GM21825 (cell line): Measurements from ENCODE around the gene BRAT1.
"Not testable (repeated sequence)": the region's sequence is repeated elsewhere in the genome, so short reads cannot be mapped to it uniquely, and the experiment has no call there.

Source experiments
- ATAC-seq: cut with Tn5 transposase; IDR thresholded peaks from one replicate; pipeline ENCODE4 v1.9.1; 2021; ENCODE audit warnings: mild to moderate bottlenecking, moderate library complexity; ENCODE audit not compliant: unreplicated experiment

BRAT1 gene

DNA sequence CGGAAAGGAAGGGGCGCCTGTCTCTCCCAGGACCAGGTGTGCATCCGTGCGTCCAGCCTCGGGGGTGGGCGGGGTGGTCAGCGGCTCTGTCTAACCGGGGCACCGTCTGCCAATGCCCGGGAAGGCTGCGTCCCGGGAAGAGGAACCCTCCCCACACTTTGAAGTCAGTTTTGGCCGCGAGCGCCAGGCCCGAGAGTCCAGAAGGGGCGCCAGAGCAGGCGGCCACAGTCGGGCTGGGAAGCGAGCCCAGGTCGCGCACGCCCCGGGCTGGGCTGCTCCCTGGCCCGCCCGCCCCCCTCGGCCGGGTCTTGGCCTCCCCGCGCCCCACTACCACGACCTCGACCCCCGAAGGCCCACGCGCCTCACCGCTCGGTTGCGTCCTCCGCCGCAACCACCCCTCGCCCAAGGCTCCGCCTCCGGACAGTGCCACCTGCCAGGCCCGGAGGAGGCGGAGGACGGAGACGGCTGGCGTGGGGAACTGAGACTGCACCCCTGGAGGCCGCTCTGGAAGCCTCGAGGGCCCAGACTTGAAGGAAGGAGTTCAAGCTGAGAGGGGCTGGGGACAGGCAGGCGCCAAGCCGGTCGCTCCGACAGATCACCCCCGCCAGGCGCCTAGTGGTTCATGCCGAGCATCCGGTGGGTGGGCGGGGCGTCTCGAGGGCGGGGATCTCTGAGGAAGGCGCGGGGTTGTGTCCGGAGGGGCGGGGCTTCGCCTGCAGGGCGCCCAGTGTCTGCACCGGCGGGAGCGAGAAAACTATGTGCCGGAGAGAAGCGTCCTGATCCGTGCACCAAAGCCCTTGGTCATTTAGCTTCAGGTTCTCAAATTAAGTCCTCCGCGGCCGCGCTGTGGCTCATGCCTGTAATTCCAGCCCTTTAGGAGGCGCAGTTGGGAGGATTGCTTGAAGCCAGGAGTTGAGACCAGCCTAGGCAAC is at the start of gene BRAT1:
Gene BRAT1 (minus strand): TSS at position 404 of the 932 bp plus-strand sequence. CDS start 1,093 bp downstream, outside the sequence.
- peak; percentile 64 for ATAC-seq

DNA sequence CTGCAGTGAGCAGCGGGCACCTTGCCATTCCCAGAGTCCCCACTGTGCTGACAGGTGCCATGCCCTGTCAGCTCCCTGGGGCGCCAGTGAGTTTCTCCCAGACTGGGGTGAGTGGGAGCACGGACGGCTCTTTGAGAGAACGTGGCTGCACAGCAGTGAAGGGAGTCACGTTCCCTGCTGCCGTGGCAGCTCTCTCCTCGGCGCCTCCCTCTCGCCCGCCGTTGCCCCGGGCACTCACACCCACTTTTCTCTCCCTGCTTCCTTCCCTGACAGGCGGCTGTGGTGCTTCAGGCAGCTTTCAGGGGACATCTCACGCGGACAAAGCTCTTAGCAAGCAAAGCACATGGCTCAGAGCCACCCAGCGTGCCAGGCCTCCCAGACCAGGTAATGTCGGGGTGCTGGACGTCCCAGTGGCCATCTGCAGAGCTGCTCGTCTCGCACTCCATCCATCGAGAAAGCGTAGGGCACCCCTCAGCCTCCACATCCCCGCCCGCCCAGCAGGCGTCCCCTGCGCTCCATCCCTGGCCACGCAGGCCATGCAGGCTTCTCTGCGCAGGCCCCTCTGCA is 49.4 kb upstream of the BRAT1 start:
- ATAC-seq, result no peak

DNA sequence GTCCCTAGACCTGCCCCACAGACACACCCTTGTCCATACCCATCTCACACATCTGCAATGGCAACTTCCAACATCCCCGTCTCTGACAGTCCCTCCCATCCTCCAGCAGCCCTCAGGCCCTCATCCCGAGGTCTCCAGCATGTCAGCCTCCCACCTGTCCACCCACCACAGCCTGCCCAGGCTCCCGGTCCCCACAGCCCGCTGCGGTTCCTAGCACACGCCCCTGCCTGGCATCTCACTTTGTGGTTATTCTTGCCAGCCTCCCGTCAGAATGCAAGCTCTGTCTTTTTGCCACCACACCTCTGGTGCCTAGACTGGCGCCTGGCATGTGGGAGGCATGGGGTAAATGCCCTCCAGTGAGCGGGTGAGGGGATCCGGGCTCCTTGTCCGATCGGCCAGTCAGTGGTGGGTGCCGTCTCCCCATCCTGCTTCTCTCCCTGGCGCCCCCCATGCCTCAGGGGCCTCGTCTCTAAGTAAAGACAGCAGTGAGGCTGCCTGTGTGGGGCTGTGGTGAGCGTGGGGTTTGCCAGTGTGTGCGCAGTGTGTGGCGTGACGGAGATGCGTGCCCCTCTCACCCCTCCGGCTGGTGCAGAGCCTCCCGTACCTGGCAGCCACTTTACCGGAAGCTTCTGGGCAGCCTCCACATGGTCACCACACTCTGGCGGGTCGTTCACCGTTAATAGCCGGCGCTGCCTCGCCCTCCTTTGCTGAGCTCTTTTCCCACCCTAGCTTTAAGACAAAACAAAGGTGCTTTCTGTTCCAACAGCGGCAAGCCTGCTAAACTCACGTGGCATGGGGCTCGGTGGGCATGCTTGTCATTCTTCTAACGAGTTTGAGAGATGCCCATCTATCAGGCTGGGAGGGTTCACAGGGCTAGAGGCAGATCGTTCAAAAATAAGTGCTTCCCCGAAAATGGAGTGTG is 48.0 kb upstream of the BRAT1 start:
- no peak for ATAC-seq

DNA sequence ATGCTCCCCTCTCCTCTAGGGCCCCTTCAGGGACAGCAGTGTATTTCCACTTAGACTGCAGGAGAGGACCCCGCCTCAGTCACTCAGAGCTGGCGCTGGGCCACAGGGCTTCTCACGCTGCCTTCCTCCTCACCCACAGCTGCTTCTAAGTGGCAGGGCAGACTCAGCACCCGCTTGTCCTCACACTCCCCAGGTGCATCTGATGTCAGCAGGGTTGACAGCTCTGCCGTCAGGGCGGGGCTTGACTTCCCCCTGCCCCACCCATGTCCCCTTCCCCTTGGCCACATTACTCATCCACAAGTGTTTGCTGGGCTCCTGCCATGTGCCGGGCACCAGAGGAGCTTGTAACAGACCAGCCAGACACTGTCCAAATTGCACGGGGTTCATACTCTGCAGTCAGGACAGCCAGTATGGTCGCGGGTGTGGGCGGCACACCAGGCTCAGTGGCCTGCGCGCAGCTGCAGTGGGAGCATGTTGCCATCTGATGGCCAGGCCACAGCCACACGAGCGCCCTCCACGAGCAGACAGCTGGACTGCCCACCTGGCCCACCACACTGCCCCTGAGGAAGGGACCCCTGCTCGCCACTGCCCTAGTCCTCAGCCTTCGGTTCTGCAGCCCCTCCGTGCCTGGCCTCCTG is 47.2 kb upstream of the BRAT1 start:
- no peak for ATAC-seq

DNA sequence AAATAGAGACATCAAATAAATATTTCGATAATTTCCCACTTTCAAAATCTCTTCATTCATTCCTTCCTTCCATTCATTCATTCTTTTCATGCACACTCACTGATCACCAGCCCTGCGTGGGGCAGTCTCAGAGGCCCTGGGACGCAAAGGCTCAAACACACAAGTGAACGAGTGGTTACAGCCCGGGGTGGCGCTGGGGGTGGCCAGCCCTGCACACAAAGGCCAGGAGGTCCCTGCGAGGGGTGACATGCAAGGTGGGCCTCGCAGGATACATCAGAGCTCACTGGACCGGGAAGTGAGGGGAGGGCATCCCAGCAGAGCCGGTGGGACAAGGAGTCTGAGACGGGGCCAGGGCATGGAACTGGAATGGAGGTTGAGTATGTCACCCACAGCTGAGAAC is 46.6 kb upstream of the BRAT1 start:
- ATAC-seq, result no peak

DNA sequence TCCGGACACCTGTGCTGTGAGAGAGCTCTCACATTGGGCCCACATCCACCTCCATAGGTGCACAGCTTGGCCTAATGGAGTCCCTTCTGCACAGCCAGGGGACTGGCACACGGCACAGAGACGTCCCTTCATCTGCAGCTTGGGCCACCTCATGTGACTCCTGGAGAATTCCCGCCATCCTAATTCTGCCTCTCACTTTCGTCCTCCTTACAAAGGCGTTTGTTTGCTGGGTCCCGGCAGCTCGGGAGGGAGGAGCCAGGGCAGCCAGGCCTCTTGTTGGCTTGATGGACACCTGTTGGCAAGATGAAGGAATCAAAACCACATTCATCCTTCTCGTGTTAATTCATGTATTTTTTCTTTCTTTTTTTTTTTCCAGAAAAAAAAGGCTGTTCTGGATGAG is 45.7 kb upstream of the BRAT1 start:
- ATAC-seq, result no peak

DNA sequence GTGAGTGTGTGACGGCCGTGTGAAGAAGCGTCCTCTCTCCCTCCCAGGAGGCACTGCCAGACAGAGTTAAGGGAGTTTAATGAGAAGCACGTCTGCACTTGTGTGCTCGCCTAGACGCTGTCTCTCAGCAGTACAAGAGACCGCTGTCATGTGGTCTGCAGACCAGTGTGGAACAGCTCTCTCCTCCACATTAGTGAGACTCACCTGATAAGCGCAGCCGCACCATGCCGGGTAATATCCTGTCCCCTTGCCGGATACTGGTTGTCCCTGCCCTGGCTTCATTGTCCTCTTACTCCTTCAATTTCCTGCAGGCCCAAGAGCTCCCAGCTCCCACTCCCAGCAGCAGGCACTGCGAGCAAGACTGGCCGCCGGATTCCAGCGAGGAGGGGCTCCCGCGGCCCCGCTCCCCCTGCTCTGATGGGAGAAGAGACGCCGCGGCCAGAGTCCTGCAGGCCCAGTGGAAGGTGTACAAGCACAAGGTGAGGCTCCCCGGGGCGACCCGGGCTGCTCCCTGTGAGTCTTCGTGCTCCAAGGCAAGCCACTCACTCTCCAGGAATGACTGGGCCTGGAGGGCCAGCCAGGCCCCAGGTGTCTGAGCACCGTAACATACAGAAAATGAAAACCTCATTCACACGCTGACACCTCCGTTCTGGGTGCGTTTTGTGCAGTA is 43.0 kb upstream of the BRAT1 start:
- no peak for ATAC-seq

DNA sequence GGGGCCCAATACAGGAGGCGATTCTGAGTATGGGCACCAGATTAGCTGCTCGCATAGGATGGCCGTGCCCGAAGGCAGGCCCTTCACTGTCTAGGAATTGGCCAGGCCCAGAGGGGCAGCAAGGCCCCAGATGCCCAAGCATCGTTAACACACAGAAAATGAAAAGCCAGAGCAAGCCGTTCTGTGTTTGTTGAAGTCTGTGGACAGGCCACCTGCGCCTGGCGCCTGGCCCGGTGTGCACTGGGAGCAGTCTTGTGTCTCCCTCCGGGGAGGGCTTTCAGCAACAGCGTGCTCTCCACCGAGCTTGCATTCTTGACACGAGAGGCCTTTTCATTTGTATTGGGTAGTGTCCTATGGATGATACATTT is 41.9 kb upstream of the BRAT1 start:
- ATAC-seq, result no peak

DNA sequence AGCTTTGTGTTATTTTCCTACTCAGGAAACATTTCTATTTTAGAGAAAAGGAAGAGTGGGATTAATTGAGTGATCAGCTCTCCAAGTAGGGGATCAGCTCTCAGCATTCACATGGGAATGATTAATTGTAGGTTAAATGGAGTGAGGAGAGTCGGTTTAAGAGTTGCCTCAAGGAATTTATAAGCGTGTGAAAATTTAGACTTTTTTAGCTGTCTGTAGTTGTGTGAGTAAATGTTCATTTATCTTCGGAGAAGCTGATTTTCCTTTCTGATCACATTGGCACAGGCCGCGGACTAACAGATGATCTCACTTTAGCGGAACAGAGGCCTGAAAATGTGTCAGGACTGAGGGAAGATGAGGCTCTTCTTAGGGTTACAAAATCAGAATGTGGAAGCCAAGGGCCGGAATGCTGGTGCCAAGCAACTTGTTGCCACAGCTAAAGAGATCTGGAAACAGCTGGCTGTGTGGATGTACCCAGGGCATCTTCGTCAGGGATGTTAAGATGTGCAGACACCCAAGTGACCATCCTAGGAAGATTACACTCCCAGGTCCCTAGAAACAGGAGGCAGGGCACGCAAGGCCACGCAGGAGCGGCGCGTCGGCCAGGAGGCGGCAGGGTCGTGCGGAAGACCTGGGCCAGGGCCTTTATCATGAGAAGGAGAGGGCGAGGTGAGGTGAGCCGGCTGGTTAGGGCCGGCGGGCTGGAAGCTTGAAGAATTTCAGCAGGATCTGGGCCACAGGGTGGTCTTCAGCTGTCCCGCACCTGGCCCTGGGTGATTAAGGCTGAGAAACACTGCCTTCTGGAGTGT is 41.3 kb upstream of the BRAT1 start:
- ATAC-seq, result no peak

DNA sequence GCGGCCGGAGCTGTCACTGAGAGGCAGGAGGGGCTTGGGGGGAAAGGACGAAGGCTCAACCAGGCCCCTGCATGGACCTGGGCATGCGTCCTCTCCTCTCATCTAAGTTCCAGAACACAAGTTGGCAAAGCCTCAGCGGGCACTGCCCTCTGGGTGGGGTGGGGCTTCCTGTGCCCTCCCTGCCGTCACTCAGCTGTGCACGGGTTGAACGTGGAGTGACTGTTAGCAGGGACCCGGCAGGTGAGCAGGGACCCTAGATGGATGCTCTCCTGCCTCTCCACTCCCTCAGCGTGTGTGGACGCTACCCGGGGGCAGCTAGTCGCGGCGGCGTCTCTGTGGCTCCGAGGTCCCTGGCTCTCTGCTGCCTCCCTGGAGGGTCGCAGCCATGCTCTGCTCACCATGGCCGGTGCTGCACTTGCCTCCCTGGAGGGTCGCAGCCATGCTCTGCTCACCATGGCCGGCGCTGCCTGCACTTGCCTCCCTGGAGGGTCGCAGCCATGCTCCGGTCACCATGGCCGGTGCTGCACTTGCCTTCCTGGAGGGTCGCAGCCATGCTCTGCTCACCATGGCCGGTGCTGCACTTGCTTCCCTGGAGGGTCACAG is 40.0 kb upstream of the BRAT1 start:
- no peak for ATAC-seq

DNA sequence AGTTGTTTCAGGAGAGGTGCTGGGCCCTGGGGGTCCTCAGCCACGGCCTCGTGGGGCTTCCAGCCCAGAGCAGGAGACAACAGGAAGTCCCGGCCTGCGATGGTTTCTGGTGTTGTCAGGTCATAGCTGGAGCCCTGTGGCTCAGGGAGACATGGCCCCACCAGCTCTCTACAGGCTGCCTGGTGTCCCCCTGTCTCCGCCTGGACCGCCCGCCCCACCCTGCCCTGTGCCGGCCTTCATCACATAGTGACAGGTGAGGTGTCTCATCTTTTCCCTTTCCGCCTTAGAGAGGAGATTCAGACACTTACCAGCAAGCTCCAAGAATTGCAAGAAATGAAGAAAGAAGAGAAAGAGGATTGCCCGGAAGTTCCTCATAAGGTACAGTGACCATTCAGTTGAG is 39.3 kb upstream of the BRAT1 start:
- no peak for ATAC-seq

DNA sequence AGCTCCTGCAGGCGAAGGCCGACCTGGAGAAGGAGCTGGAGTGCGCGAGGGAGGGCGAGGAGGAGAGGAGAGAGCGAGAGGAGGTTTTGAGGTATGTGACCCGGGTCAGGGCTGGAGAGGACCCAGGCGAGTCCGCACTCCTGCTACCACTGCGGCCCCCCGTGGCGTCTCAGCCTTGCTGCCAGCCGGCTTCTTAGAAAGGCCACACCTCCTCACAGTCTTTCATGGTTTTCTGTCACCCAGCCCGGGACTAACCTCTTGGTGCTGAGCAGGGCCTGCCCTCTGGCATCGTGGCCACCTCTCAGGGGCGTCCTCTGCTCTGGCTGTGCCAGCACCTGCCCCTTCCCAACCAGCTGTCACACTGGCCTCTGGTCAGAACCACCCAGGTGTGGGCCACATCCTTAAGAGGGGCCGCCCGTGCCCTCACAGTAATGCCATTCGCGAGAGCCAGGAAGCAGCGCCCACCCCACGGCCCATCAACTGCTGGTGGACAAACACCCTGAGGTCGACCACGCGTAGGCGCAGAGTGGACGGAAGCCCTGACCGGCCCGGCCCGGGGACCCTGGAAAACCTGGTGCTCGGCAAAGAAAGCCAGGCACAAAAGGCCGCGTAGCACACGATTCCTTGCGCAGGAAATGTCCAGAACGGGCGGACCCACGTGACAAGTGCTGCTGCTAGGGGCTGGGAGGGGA is 37.9 kb upstream of the BRAT1 start:
- ATAC-seq, result no peak

DNA sequence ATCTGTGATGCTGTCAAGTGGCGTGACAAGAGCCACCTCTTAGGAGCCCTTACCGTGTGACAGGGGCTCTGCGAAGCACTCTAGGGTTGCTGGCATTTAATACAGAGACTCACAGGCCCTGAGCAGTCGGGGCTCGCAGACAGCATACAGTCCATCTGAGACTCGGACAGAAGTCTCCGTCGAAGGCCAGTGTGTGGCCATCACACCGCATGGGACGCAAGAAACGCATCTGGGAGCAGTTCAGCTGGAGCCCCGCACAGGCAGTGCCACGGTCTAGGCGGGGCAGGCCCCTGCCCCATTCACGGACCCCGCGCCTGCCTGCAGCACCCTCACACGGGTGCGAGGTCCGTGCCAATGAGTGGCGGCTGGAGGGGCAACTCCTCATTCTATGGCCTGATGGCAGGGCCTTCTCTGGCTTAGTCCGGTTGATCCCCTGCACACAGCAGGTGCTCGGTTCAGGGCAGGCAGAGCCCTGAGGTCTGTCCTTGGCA is 37.1 kb upstream of the BRAT1 start:
- no peak for ATAC-seq

DNA sequence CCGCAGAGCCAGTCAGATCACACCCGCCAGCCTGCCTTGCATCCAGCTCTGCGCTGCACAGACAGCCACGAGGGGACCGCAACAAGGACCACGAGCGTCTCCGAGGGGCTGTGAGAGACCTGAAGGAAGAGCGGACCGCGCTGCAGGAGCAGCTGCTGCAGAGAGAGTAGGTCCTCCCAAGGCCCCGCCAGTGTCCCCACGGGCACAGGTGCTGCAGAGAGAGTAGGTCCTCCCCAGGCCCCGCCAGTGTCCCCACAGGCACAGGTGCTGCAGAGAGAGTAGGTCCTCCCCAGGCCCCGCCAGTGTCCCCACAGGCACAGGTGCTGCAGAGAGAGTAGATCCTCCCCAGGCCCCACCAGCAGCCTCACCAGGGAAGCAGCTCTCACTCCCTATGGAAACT is 34.6 kb upstream of the BRAT1 start:
- ATAC-seq, result not testable (repeated sequence)

DNA sequence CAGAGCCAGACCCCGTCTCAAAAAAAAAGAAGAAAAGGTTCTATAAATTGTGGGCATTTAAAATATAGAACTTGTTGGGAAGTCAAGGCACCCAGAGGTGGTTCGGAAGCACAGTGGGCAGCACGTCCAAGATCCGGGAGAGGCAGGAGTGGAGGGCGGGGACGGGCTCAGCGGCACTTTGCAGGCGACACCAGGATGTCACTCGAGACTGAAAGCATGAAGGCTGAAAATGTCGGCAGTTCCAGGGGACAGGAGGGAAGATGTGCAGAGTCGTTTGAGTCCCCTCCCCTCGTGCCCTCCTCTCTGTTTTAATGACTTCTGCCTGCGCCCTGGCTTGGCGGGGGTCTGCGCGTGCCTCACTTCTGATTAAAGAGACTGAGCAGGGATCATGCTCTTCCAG is 34.0 kb upstream of the BRAT1 start:
- no peak for ATAC-seq

DNA sequence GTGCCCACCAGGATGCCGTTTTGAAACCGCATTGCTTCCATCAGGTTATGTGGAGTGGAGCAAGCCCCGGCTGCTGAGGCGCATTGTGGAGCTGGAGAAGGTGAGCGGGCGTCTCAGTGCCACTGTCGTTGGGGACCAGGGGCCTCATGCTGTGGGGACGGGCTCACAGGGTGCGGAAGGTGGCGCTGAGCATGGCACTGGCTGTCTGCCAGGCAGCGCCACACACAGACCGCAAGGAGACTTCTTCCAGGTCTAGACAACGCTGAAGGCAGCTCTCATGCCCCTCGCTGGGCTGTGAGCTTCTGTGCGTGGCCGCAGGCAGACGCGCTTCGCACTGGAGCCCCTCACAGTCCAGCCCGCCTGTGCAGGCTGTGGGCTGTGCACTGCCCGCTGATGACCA is 32.5 kb upstream of the BRAT1 start:
- no peak for ATAC-seq

DNA sequence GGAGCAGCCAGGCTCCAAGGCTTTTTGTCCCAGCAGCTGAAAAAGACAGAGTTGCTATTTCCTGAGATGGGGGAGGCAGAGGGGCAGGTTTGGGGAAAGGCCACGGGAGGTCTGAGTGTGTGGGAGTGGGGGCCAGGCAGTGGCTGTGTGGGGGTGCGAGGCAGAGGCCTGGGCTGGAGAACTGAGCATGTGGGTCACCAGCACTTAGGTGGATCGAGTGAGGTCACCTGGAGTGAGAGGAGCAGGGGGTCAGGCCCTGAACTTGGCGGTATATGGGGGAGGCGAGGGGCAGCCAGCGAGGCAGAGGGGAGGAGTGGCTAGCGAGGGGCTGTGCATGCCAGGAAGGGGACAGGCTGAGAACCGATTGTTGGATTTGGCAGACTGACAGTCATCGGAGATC is 31.8 kb upstream of the BRAT1 start:
- no peak for ATAC-seq

DNA sequence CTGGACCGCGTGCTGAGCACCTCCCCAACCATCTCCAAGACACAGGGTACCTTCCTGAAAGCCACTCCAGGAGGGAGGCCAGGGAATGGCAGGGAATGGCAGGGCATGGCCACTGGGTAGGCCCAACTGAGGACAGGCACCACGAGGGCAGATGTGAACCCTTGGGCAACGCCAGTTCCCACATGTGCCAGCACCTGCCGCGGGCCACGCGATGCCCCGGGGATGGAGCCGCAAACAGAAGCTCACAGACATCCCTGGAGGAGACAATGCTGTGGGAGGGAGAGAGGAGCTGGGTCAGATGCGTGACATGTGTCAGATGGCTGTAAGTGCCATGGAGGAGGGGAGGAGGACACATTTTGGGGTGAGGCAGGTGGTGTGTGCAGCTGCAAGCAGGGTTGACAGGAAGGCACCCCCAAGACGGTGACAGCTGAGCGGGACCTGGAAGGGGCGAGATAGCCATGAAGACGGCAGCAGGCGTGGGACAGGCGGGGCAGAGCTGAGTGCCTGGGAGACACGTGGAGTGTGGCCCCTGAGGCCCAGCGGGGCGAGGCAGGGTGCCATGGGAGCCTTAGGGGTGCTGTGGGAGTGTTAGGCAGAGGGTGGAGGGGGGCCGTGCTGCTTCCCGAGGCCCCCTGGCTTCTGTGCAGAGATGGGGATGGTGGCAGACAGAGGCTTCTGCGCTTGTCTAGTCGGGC is 31.1 kb upstream of the BRAT1 start:
- ATAC-seq, result no peak
